HEK293T (cell line): ENCODE measurements around the gene EVI2A.

Source experiments
- CTCF ChIA-PET: fragments of 350-600 bp; formaldehyde crosslinking; extraction: SDS; loops from one replicate; lab custom pipeline; 2021; ENCODE audit warnings: antibody characterized with exemption, inconsistent platforms; lab: Yijun Ruan, JAX
- POLR2A ChIA-PET: fragments of 350-600 bp; formaldehyde crosslinking; extraction: SDS; loops from one replicate; lab custom pipeline; 2020; ENCODE audit warnings: antibody characterized with exemption, inconsistent platforms; lab: Yijun Ruan, JAX
- DNase-seq: peaks from one replicate; pipeline ENCODE4 v3.0.0; 2012; ENCODE audit warnings: mixed read lengths; ENCODE audit errors: extremely low spot score
- ARNT ChIP-seq: fragments of 450-650 bp; IDR thresholded peaks from 2 replicates; pipeline ENCODE4 v1.6.1; 2017; ENCODE audit warnings: mild to moderate bottlenecking
- BHLHE40 ChIP-seq: fragments of 450-650 bp; IDR thresholded peaks from 2 replicates; pipeline ENCODE4 v1.6.1; 2016; ENCODE audit warnings: mild to moderate bottlenecking, moderate library complexity, borderline replicate concordance
- CTBP1 ChIP-seq: fragments of 450-650 bp; IDR thresholded peaks from 2 replicates; pipeline ENCODE4 v1.6.1; 2016; ENCODE audit warnings: borderline replicate concordance
- ELF4 ChIP-seq: fragments of 450-650 bp; IDR thresholded peaks from 2 replicates; pipeline ENCODE4 v1.6.1; 2017; ENCODE audit warnings: antibody characterized with exemption
- FOXA1 ChIP-seq: fragments of 450-650 bp; IDR thresholded peaks from 2 replicates; pipeline ENCODE4 v1.6.1; 2016; ENCODE audit warnings: mild to moderate bottlenecking
- FOXK2 ChIP-seq: fragments of 450-650 bp; IDR thresholded peaks from 2 replicates; pipeline ENCODE4 v1.6.1; 2016; ENCODE audit warnings: mild to moderate bottlenecking
- FOXM1 ChIP-seq: fragments of 450-650 bp; IDR thresholded peaks from 2 replicates; pipeline ENCODE4 v1.6.1; 2017; ENCODE audit warnings: mild to moderate bottlenecking, borderline replicate concordance
- HDGF ChIP-seq: fragments of 450-650 bp; IDR thresholded peaks from 2 replicates; pipeline ENCODE4 v1.6.1; 2017; ENCODE audit warnings: antibody characterized with exemption, borderline replicate concordance
- L3MBTL2 ChIP-seq: fragments of 450-650 bp; conservative IDR thresholded peaks from 2 replicates; pipeline ENCODE4 v1.6.1; 2016; ENCODE audit warnings: mild to moderate bottlenecking
- LEF1 ChIP-seq: fragments of 450-650 bp; IDR thresholded peaks from 2 replicates; pipeline ENCODE4 v1.6.1; 2017; ENCODE audit warnings: mild to moderate bottlenecking, borderline replicate concordance
- NFRKB ChIP-seq: fragments of 450-650 bp; IDR thresholded peaks from 2 replicates; pipeline ENCODE4 v1.6.1; 2016; ENCODE audit warnings: mild to moderate bottlenecking, moderate library complexity
- PKNOX1 ChIP-seq: fragments of 450-650 bp; IDR thresholded peaks from 2 replicates; pipeline ENCODE4 v1.6.1; 2016
- SP1 ChIP-seq: fragments of 450-650 bp; IDR thresholded peaks from 2 replicates; pipeline ENCODE4 v1.6.1; 2017
- SUZ12 ChIP-seq: fragments of 450-650 bp; IDR thresholded peaks from 2 replicates; pipeline ENCODE4 v1.6.1; 2016; ENCODE audit warnings: mild to moderate bottlenecking
- TARDBP ChIP-seq: fragments of 450-650 bp; IDR thresholded peaks from 2 replicates; pipeline ENCODE4 v1.6.1; 2016
- ZNF384 ChIP-seq: fragments of 450-650 bp; IDR thresholded peaks from 2 replicates; pipeline ENCODE4 v1.6.1; 2016

EVI2A gene

GRCh38 chr17:31308372-31309334 lies 12.8 kb downstream of the EVI2A start:
- ChIA-PET POLR2A (no interaction called here), CTCF (no interaction called here)
- no peak for TF ChIP-seq ELF4
- TF ChIP-seq HDGF: no peak
- no peak for DNase-seq

- no peak for DNase-seq
- ChIA-PET CTCF (no interaction called here), POLR2A (no interaction called here)
Observed at GRCh38 chr17:31307640-31308039, 13.8 kb downstream of the EVI2A start.

DNA sequence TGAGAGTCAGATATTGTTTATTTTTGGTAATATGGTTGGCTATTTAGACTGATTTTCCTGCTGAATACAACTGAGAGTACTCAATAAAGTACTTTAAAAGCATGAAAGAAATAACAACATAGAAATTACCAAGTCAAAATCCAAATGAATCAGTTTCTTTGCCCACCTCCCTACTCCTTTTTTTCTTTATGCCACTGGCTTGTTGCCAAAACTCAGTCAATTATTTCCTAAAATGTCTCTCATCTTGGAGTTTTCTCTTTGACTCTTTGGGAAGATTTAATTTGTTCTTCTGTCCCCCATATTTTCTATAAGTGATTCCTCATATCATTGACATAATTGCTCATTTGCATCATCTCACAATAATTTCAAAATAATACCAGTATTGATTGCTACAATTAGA lies 21.8 kb downstream of the EVI2A start:
- no peak for DNase-seq
- POLR2A ChIA-PET: no interaction called here
- CTCF ChIA-PET: no interaction called here
- no peak for TF ChIP-seq L3MBTL2
- no peak for TF ChIP-seq BHLHE40
- TF ChIP-seq ARNT: no peak
- TF ChIP-seq SUZ12: no peak
- no peak for TF ChIP-seq FOXA1
- TF ChIP-seq PKNOX1: no peak
- TF ChIP-seq LEF1: no peak
- TF ChIP-seq HDGF: no peak
- no peak for TF ChIP-seq ELF4
- TF ChIP-seq ZNF384: no peak
- TF ChIP-seq FOXM1: no peak
- no peak for TF ChIP-seq NFRKB
- no peak for TF ChIP-seq SP1
- TF ChIP-seq CTBP1: no peak
- TF ChIP-seq FOXK2: no peak

More at GRCh38 chr17:31307640-31308039, 13.8 kb downstream of the EVI2A start:
- TF ChIP-seq TARDBP (no peak), BHLHE40 (no peak), NFRKB (no peak), FOXA1 (no peak), FOXK2 (no peak), LEF1 (no peak), PKNOX1 (no peak), ZNF384 (no peak), FOXM1 (no peak), CTBP1 (no peak), ELF4 (no peak), ARNT (no peak), L3MBTL2 (no peak), HDGF (no peak), SP1 (no peak), SUZ12 (no peak)

GRCh38 chr17:31297090-31297489 lies 24.3 kb downstream of the EVI2A start, which contains the start of gene OMG:
TSS of gene OMG (minus strand) at chr17:31297239. CDS start at chr17:31296331, 908 bp downstream.
- ChIA-PET CTCF (no interaction called here), POLR2A (no interaction called here)
- no peak for TF ChIP-seq ARNT
- TF ChIP-seq FOXK2: no peak
- no peak for TF ChIP-seq L3MBTL2
- TF ChIP-seq HDGF: no peak
- no peak for TF ChIP-seq ZNF384
- no peak for TF ChIP-seq FOXA1
- no peak for TF ChIP-seq SUZ12
- TF ChIP-seq PKNOX1: no peak
- no peak for TF ChIP-seq LEF1
- TF ChIP-seq FOXM1: no peak
- TF ChIP-seq NFRKB: no peak
- no peak for TF ChIP-seq BHLHE40
- no peak for TF ChIP-seq SP1
- TF ChIP-seq TARDBP: no peak
- no peak for DNase-seq

GRCh38 chr17:31296142-31296541 lies 25.3 kb downstream of the EVI2A start:
- CTCF ChIA-PET: no interaction called here
- no peak for DNase-seq
- POLR2A ChIA-PET: no interaction called here
- TF ChIP-seq NFRKB (no peak), FOXK2 (no peak), LEF1 (no peak), ELF4 (no peak), ZNF384 (no peak), PKNOX1 (no peak), HDGF (no peak), CTBP1 (no peak)
